GM18526 (cell line): ENCODE data around the gene TMEM151B.

Experiments used
- POLR2A ChIP-seq: IDR thresholded peaks from 3 replicates; pipeline ENCODE4 v1.6.1; 2011; ENCODE audit not compliant: insufficient read length; ENCODE audit errors: extremely low read depth

The TMEM151B gene

DNA sequence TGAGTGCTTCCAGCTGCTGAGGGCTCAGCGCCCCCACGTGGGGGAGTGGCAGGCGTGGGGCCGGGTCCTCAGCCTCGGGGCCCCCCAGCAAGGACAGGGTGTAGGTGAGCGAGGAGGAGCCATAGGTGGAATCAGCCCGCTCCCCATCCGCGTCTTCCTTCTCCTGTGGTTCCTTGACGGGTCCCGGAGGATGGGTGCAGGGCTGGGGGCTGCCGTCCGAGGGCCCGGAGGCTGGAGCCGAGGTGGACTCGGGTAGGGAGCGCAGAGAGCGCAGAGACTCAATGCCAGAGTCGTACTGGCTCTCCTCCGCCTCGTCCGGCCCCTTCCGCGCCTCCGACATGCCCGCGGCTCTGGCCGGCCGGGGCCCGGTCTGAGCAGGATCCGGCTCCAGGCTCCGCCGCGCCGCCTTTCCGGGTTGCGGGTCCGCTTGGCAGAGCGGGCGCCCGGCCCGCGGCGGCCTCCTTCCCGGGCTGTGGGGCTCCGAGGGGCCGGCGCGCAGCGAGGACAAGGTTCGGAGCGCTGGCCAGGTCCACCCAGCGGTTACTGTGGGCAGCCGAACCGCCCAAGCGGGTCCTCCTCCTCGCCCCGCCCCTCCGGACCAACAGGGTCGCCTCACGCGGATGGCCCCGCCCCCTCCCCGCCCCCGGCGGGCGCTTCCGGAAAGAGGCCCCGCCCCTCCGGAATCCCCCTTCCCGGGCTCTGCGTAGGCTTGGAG lies 5.1 kb upstream of the TMEM151B start, which contains the start of gene NFKBIE:
NFKBIE (minus strand) TSS at position 545 of the 715 bp plus-strand sequence; CDS start at position 340, 205 bp downstream.
- TF ChIP-seq POLR2A, result peak; percentile 87

DNA sequence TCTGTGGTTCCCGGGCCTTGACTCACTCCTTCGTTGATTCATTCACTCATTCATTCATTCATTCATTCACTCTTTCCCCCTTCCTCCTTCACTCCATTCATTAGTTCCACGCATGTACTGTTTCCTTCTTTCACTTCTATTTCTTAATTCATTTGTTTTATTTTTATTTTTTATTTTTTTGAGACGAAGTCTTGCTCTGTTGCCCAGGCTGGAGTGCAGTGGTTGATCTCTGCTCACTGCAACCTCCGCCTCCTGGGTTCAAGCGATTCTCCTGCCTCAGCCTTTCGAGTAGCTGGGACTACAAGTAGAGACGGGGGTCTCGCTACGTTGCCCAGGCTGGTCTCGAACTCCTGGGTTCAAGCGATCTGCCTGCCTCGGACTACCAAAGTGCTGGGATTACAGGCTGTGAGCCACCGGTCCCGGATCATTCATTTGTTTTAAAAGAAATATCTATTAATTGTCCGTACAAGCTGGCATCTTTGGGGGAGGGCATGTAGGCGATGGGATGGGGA lies 4.5 kb upstream of the TMEM151B start:
- TF ChIP-seq POLR2A, result no peak

DNA sequence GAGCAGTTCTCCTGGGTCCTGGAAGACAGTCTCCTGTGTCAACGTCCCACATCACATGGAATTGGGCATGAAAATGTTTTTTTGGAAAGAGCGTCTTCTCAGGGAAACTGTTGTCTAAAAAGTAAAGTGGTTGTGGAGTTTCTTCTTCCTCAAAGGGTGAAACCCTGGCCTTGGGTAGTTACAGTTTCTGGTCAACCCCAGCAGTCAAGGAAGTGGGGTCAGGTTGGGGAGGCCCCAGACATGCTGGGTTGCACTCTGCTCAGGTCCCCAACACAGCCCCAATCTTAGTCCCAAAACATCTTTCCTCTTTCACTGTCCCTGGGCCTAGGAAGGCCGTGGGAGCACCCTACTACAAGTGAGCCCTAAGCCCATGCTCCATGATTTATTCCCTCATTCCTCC lies 3.9 kb upstream of the TMEM151B start:
- TF ChIP-seq POLR2A, result no peak

DNA sequence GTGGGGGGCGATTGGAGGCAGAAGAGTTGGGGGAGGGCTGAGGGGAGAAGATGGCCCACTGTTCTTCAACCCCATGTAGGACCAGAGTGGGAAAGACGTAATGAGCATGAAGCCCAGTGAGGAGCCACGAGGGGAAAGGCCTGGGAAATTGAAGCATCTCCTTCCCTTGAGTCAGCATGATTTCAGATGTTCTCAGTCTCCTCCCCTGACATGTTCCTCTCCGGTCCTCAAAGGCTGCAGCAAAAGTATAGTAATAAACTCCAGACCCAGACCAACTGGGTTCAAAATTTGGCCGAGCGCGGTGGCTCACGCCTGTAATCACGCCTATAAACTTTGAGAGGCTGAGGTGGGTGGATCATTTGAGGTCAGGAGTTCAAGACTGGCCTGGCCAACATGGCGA lies 3.0 kb upstream of the TMEM151B start:
- TF ChIP-seq POLR2A, result no peak

DNA sequence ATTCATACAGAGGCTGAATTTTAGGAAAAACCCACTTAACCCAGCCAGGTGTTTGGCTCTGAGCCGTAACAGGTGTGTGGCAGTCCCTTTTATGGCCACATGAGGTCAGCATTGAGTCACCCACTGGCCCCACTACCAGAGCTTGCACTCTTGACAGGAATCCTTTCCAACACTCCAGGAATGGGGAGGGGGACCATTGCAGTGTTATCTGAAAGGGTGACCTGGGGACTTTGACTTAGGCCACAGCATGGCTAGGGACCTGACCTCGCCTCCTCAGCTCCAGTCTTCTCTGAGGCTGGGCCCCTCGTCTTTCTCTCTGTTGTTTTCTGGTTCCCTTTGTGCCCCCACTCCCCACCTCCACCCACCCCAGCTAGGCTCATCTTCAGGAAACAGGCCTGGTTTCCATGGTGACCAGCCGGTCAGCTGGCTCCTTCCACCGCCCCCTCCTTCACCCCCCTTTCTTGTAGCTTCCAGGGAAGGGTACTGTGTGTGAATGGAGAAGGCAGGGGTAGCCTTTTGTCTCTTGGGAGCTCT lies 2.1 kb upstream of the TMEM151B start:
- TF ChIP-seq POLR2A, result no peak

DNA sequence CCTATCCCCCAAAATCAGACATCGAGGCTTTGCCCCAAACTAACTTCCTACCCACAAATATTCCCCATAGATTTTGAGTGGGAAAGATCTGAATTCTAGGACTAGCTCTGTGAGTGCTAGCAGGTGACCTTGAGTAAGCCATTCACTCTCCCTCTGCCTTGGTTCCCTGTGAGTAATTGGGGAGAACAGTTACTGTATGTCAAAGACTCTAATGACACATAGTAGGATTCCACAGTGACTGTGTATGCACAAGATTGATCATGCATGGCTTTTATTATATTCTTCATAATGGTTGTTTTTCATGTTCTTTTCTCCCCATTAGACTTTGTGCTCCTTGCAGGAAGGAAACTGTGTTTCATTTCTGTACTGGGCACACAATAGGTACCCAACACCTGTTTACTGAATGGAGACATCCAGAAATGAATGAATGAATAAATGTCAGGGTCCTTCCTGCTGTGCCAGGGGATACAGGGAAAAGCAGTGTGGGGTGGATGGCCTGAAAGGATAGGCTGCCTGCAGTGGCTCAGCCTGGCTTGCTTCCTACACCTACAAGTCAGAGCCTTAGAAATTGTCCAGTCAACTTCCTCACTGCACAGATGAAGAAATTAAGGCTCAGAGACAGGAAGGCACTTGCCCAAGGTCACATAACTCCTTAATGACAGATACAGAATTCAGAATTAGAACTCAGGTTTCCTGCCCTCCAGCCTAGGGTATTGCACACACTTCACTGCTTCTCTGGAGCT lies 901 bp upstream of the TMEM151B start:
- no peak for TF ChIP-seq POLR2A

DNA sequence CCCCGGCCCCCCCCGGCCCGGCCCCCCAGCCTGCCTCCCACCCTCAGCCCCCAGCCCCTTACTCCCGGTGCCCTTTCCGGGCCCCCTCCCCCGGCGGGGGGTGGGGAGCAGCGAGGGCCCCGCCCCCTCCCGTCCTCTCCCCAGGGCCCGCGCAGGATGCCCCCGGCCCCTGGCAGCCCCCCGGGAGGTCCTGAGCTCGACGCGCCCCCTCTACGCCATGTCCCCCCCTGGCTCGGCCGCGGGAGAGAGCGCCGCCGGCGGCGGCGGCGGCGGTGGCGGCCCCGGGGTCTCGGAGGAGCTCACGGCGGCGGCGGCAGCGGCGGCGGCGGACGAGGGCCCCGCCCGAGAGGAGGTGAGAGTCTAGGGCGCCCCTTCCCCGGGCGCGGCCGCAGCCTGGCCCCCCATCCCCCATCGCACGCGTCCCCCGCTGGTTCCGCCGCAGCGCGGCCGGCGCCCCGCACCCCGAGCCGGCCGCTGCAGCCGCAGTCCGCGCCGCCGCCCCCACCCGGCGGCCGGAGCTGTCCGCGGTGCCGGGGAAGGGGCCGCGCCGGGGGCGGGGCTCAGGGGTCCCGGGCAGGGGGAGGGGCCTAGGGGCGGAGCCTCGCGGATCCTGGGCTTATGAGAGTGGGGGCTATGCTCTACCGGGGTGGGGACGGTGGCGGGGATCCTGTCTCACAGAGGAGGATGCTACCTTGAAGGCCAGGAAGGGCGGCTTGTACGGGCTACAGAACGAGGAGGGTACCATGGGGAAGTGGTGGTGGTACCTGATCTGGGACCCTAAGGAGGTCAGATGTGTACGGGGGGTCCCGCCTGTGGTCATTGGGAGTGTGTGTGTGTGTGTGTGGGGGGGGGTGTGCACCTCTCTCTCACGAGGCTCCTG lies 516 bp downstream of the TMEM151B start:
- no peak for TF ChIP-seq POLR2A

DNA sequence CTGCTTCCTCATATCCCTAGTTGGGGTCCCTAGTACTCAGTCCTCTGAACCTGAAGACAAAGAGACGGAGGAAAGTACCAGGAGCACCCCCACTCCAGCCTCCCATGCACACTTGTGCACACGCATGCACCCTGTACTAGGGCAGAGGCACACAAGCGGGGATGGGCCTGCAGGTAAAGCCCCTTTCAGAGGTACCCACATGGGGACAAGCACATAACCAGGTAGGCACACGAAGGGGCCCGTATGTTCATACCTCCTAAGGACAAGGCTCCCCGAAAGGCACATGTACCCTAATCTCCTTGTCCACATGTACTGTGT lies 1.1 kb downstream of the TMEM151B start:
- TF ChIP-seq POLR2A, result no peak

DNA sequence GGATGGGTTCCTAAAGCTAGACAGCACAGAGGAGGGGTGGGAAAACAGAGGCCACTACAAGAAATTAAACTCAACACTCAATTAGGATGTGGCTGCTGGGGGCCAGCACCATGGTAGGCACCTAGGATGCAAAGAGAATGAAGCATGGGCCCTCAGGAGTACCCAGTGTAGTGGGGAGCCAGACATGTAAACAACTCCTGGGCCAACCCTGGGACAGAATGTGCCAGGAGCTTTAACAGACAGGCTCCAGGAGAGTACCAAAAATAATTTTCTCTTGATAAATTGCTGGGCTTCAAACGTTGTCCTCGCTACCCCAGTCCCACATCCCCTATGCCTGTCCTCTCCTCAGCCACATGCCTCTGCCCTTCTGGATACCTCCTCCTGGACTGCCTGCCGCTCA lies 1.7 kb downstream of the TMEM151B start:
- TF ChIP-seq POLR2A, result no peak

DNA sequence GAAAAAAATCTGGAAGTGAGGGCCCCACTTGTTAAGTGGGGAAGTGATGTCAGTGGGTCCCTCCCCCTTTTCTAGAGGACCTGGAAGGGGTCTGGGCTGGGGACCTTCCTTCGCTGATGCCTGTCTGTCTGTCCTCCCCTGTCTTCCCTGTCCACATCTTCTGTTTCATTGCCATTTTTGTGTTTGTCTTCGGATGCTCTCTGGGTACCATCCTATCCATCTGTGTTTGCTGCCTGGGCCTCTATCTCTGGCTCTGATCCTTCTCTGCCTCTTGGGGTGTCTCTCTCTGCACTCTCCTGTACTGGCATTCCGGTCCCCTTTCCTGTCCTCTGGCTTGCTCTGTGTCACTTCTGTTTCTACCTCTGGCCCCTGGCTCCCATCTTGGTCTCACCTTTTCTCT lies 2.3 kb downstream of the TMEM151B start:
- no peak for TF ChIP-seq POLR2A

DNA sequence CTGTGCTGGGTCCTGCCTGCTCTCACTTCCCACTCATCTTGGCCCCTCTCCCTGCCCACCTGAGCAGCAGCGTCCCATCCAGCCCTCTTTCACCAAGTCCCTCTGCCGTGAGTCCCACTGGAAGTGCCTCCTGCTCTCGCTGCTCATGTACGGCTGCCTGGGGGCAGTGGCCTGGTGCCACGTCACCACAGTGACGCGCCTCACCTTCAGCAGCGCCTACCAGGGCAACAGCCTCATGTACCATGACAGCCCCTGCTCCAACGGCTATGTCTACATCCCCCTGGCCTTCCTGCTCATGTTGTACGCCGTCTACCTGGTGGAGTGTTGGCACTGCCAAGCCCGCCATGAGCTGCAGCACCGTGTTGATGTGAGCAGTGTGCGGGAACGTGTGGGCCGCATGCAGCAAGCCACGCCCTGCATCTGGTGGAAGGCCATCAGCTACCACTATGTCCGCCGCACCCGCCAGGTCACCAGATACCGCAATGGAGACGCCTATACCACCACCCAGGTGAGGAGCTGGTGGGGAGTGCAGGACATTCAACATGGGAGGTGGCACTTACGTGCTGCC lies 2.8 kb downstream of the TMEM151B start:
- TF ChIP-seq POLR2A, result no peak

DNA sequence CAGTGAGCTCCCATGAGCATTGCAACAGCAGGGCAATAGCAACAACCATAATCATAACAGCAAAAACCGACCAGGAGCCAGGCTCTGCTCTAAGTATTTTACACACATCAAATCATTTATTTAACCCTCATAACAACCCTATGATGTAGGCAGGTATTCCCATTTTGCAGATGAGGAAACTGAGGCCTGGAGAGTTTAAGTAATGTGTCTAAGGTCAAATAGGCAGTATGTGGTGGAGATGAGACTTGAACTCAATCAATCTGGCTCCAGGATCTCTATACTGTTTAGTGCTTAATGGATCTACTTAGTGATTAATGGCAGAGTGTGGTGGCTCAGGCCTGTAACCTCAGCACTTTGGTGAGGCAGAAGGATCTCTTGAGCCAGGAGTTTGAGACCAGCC lies 3.4 kb downstream of the TMEM151B start:
- TF ChIP-seq POLR2A, result no peak

DNA sequence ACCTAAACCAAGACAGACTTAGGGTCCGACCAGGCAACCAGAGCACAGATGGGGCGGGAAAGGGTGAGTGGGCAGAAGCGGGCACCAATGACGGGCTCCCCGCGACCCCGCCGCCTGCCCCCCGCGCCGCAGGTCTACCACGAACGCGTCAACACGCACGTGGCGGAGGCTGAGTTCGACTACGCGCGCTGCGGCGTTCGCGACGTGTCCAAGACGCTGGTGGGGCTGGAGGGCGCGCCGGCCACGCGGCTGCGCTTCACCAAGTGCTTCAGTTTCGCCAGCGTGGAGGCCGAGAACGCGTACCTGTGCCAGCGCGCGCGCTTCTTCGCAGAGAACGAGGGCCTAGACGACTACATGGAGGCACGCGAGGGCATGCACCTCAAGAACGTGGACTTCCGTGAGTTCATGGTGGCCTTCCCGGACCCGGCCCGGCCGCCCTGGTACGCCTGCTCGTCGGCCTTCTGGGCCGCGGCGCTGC lies 5.1 kb downstream of the TMEM151B start:
- no peak for TF ChIP-seq POLR2A

DNA sequence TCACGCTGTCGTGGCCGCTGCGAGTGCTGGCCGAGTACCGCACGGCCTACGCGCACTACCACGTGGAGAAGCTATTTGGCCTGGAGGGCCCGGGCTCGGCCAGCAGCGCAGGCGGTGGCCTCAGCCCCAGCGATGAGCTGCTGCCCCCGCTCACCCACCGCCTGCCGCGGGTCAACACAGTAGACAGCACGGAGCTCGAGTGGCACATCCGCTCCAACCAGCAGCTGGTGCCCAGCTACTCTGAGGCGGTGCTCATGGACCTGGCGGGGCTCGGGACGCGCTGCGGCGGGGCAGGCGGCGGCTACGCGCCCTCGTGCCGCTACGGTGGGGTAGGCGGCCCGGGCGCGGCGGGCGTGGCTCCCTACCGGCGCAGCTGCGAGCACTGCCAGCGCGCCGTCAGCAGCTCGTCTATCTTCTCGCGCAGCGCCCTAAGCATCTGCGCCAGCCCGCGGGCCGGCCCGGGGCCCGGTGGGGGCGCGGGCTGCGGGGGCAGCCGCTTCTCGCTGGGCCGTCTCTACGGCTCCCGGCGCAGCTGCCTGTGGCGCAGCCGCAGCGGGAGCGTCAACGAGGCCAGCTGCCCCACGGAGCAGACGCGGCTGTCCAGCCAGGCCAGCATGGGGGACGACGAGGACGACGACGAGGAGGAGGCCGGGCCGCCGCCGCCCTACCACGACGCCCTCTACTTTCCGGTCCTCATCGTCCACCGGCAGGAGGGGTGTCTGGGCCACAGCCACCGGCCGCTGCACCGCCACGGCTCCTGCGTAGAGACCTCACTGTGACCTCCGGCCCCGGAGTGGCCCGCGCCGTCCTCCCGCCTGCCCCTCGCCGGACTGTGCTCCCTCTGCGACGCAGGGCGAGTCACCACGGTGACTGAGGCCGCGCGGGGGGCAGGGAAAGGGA lies 5.7 kb downstream of the TMEM151B start:
- no peak for TF ChIP-seq POLR2A
